AG09319 (cell line): Measurements from ENCODE around the gene MINK1.

Experiments
- DNase-seq: peaks from one replicate; pipeline ENCODE4 v3.0.0-alpha.2; 2010; ENCODE audit warnings: low read depth; ENCODE audit errors: extremely low read depth
- TF ChIP-seq, protein P1 (sequence below): IDR thresholded peaks from 2 replicates; pipeline ENCODE4 v1.5.1; 2011; ENCODE audit warnings: low read depth, mild to moderate bottlenecking, inconsistent platforms, low read length, moderate library complexity

MINK1 gene

DNA sequence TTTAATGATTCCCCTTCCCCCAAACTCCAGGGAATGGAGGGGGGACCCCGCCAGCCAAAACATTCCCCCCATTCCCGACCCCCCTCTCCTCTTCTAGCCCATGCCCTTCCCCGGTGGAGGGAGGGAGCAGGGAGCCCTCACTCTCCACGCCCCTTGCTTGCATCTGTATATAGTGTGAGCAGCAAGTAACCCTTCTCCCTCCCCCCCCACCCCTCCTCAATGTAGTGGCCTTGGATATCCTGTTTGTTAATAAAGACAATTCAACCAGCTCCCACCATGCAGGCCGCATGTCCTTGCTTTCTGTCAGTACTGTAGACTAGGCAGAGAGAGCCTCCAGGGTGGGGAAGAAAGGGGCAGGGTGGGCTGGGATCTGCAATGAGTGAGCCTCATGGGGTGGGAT lies 64.6 kb downstream of the MINK1 start:
- TF ChIP-seq, protein P1, sequence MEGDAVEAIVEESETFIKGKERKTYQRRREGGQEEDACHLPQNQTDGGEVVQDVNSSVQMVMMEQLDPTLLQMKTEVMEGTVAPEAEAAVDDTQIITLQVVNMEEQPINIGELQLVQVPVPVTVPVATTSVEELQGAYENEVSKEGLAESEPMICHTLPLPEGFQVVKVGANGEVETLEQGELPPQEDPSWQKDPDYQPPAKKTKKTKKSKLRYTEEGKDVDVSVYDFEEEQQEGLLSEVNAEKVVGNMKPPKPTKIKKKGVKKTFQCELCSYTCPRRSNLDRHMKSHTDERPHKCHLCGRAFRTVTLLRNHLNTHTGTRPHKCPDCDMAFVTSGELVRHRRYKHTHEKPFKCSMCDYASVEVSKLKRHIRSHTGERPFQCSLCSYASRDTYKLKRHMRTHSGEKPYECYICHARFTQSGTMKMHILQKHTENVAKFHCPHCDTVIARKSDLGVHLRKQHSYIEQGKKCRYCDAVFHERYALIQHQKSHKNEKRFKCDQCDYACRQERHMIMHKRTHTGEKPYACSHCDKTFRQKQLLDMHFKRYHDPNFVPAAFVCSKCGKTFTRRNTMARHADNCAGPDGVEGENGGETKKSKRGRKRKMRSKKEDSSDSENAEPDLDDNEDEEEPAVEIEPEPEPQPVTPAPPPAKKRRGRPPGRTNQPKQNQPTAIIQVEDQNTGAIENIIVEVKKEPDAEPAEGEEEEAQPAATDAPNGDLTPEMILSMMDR, result no peak
- DNase-seq, result no peak

DNA sequence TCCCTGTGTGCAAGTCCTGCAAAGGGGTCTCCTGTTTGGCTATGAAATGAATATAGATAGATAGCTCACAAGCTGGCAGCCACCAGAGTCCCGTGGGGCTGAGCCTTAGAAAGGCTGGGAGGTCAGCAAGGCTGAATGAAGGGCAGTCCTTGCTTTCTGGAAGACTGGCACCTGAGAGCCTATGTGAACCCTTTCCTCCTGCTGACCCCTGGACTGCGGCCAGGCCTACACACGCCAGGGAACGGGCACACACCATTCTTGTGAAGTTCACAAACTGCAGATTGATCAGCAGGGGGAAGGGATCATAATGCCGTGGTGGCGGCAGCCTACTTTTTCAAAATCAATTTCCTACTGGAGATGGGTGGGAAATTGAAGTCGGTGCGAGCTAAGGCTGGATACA lies 65.2 kb downstream of the MINK1 start:
- DNase-seq, result no peak
- TF ChIP-seq, protein P1, result no peak

DNA sequence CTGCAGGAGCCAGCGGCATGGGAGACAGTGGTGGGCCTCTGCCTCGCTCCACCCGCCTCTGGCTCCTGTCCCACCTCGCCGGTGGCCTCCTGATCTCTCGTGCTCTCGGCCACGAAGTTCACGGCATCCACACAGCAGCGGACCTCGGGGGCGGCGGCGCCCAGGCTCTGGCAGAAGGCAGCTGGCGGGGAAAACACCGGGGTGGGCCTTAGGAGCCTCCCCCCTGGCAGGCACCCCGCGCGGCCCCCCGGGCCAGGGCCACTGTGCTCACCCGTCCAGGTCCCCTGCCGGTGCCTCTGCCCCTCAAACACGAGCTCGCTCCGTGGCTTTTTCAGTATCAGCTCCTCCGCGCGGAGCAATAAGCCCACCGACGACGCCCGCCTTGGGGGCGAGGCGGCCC lies 65.8 kb downstream of the MINK1 start:
- TF ChIP-seq, protein P1, result no peak

DNA sequence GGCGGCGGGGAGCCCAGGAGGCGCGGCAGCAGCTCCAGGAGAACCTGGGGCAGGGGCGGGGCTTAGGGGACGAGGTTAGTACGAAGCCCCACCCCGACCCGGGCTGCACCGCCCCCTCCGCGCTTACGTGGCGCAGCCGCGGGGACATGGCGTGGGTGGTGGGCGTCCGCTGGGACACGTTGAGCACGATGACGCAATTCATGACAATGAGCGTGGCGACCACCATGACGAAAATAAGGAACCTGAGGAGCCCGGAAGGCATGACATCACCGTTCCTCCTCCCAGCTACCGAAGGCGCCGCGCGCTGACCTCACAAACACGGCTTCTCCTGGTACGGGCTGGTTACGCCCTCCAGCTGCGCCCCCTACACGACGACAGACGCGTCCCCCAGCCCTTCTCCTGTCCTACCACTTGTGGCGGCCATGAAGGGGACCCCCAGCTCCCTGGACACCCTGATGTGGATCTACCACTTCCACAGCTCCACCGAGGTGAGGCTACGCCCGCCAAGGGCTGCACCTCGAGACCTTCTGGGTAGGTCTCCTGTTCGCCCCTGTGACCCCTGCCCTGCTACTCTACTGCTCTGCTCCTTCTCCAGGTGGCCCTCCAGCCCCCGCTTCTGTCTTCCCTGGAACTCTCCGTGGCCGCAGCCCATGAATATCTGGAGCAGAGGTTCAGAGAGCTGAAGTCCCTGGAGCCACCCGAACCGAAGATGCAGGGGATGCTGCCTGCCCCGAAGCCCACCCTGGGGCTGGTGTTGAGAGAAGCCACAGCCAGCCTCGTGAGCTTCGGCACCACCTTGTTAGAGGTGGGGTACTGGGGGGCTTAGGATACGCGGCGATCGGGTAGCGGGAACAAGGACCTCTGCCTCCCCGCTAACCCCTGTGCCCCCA lies 66.4 kb downstream of the MINK1 start, which contains the start of gene C17orf107:
Gene C17orf107, plus strand, starts transcription at position 196 of the 890 bp plus-strand sequence. Its CDS starts 227 bp downstream, at position 423.
- peak; percentile 28 for DNase-seq
- TF ChIP-seq, protein P1, result no peak

More for the DNA sequence above, 65.8 kb downstream of the MINK1 start:
- DNase-seq, result no peak

DNA sequence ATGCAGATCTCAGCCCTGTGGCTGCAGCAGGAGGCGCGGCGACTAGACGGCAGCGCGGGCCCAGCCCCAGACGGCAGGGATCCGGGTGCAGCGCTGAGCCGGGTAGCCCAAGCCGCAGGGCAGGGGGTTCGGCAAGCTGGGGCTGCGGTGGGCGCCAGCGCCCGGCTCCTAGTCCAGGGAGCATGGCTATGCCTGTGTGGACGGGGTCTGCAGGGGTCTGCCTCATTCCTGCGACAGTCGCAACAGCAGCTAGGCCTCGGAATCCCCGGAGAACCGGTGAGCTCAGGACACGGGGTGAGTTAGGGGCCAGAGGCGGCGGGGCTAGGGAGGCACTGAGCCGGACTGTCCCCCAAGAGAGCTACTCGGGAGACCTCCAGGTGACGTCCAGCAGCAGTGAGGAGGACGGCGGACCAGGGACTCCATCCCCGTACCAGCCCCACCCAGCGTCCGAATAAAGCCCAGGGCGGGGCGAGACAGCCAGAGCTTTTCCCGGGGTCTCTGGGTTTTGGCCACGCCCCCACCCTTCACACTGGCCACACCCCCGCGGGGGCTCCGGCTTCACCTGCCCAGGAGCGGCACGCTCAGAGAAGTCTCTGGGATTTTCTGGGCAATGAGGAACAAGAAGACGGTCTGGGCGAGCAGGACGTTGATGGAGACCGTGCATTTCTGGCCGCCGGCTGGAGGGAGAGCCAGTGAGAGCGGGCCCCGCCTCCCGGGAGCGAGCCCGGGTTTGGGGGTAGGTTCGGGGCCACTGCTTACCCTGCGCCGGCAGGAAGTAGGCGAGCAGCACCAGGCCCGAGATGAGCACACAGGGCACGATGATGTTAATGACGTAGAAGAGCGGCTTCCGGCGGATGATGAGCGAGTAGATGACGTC lies 67.3 kb downstream of the MINK1 start:
- TF ChIP-seq, protein P1, result no peak
- DNase-seq, result no peak

DNA sequence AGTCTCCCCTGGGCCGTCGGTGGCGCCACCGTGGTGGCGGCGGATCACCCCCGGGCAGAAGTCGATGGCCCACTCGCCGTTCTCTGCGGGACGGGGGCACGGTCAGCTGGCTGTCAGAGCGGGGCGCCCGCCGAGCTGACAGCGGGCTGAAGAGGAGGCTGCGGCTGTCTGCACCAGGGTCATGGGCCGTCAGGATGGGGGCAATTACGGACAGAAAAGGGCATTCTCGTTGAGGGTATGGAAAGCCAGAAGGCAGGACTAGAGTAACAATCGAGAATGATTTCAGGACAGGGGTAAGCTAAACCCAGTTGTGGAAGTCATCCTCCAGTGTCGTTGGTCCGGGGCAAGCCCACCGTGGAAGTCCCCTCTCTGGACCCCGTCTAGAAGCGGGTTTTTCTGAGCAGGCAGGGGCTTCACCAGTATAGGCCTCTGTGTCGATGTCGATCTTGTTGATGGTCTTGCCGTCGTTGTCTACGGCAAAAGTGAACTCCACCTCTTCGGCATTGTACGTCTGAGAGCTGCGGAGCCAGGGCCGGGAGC lies 68.0 kb downstream of the MINK1 start:
- TF ChIP-seq, protein P1, result no peak
- DNase-seq, result no peak
